Measurements from ENCODE around the gene ZNF35. TPM values are rescaled to one million over a fixed set of nuclear protein-coding genes. Genes with fewer than 3 reads are reported as not detected.

The ZNF35 gene
- 8.0 TPM for polyA plus RNA-seq (2013, experiment 1 of 2)
- 8.8 TPM for polyA plus RNA-seq (2013, experiment 2 of 2)

DNA sequence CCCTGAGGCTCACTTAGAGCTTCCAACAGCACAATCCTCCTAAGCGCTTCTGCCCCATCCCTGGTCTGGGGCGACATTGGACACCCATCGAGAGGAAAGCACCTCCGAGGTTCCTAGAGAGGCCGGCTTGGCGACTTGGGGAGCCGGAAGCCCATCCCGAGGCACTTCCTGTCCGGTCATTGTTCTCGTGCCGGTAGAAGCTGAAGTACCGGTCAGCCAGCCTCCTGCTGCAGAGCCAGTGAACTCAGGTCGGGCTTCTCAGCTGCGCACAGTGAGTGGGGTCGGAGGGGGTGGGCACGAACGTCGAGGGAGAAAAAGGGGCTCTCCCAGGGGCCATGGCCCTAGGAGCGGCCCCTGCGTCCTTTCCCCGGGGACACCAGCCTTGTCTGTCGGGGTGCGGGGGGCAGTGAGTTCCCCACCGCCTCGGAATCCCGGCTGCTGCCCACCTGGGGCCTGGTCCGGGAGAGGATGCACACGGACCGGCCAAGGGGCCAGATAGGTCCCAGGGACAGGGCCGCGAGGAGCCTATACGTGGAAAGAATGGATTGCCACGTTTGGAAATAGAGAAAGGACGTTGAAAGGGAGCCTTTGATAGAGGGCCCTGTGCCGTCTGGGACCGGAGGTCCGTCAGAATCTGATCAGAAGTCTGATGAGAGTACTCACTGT, at the start of gene ZNF35:
Gene ZNF35, plus strand, starts transcription at position 169 of the 666 bp plus-strand sequence. CDS start 2,336 bp downstream, outside the sequence.
- H2AK5ac ChIP-seq (ENCODE audit: low read depth, low read length), result no peak within 1 kb of the TSS
- no peaks in the 10 kb centered on the region for H3K79me1 ChIP-seq (ENCODE audit: low read depth, low read length)
- peaks cover 0 to 2% of the 10 kb centered on the region in 2 donors for H3K4me1 ChIP-seq (ENCODE audit: control insufficient read depth in 2 of 2, insufficient read depth in 1 of 2, low read depth in 1 of 2, low read length in 2 of 2)
- H3K9me3 ChIP-seq (replicated peaks in 1 of 2; ENCODE audit: control insufficient read depth in 2 of 2, insufficient read depth in 1 of 2, low read depth in 1 of 2, low read length in 2 of 2), result peaks cover 2 to 14% of the 10 kb centered on the region in 2 donors
- peak; percentile 85 for DNase-seq (ENCODE audit: low spot score)
- H4K91ac ChIP-seq (ENCODE audit: low read depth, low read length, poor library complexity), result no peak within 1 kb of the TSS
- no peak within 1 kb of the TSS for H2BK5ac ChIP-seq (ENCODE audit: low read length)
- peak within 1 kb of the TSS; percentile 14 for H3K14ac ChIP-seq (ENCODE audit: low read length)
- peak within 1 kb of the TSS; percentile 65 to 97 for H3K4me3 ChIP-seq (ENCODE audit: low read length in 2 of 2)
- WGBS, 2 donors (ENCODE audit: extremely low coverage in 2 of 2, insufficient read length in 2 of 2, insufficient replicate concordance in 1 of 2), result no CpG with 5 or more reads among the region's 37 CpGs
- H3K4ac ChIP-seq (ENCODE audit: low read length), result no peak within 1 kb of the TSS
- H2AFZ ChIP-seq (ENCODE audit: low read length), result peak within 1 kb of the TSS; percentile 81
- peak within 1 kb of the TSS; percentile 58 for H3K4me2 ChIP-seq (ENCODE audit: insufficient read depth, low read length, poor library complexity, severe bottlenecking)
- peaks cover 25 to 76% of the 10 kb centered on the region in 2 donors for H3K36me3 ChIP-seq (replicated peaks in 1 of 2; ENCODE audit: control insufficient read depth in 2 of 2, insufficient read depth in 2 of 2, low read length in 2 of 2)
- H3K9ac ChIP-seq (ENCODE audit: low read depth, low read length, poor library complexity), result peak within 1 kb of the TSS; percentile 56
- no peak within 1 kb of the TSS for H2BK12ac ChIP-seq (ENCODE audit: low read length)
- H3K27me3 ChIP-seq (ENCODE audit: control insufficient read depth in 3 of 3, insufficient read depth in 3 of 3, low read depth in 1 of 3, low read length in 3 of 3), result no peaks in the 10 kb centered on the region
- peak within 1 kb of the TSS; percentile 1 for H3K23ac ChIP-seq (ENCODE audit: low read depth, low read length, poor library complexity)
- no peak within 1 kb of the TSS for H2BK15ac ChIP-seq (ENCODE audit: low read length)
- H3K18ac ChIP-seq (ENCODE audit: low read length), result peak within 1 kb of the TSS; percentile 59
- H3K27ac ChIP-seq (replicated peaks; ENCODE audit: low read length), result no peak within 1 kb of the TSS
- no peak within 1 kb of the TSS for H2BK120ac ChIP-seq (ENCODE audit: low read depth, low read length)
- H4K8ac ChIP-seq (ENCODE audit: low read depth, low read length), result no peak within 1 kb of the TSS

- H3K14ac ChIP-seq (ENCODE audit: low read length), result no peak overlapping the region
- H3K4me3 ChIP-seq (ENCODE audit: low read length in 2 of 2), result peak overlapping the region in 1 of 2 donors; percentile 2
- H3K4me2 ChIP-seq (ENCODE audit: insufficient read depth, low read length, poor library complexity, severe bottlenecking), result no peak overlapping the region
- no peak overlapping the region for H3K4ac ChIP-seq (ENCODE audit: low read length)
- H3K9ac ChIP-seq (ENCODE audit: low read depth, low read length, poor library complexity), result no peak overlapping the region
- H2BK5ac ChIP-seq (ENCODE audit: low read length), result no peak overlapping the region
- H2BK15ac ChIP-seq (ENCODE audit: low read length), result no peak overlapping the region
- H4K8ac ChIP-seq (ENCODE audit: low read depth, low read length), result no peak overlapping the region
- H4K91ac ChIP-seq (ENCODE audit: low read depth, low read length, poor library complexity), result no peak overlapping the region
- H3K4me1 ChIP-seq (ENCODE audit: control insufficient read depth in 2 of 2, insufficient read depth in 1 of 2, low read depth in 1 of 2, low read length in 2 of 2), result no peaks in the 10 kb centered on the region
- no peak overlapping the region for H3K27ac ChIP-seq (replicated peaks; ENCODE audit: low read length)
- H2AK5ac ChIP-seq (ENCODE audit: low read depth, low read length), result no peak overlapping the region
- no peak for DNase-seq (ENCODE audit: low spot score)
- H3K23ac ChIP-seq (ENCODE audit: low read depth, low read length, poor library complexity), result no peak overlapping the region
- no peak overlapping the region for H2AFZ ChIP-seq (ENCODE audit: low read length)
- H2BK12ac ChIP-seq (ENCODE audit: low read length), result no peak overlapping the region
- no peak overlapping the region for H3K18ac ChIP-seq (ENCODE audit: low read length)
- H3K36me3 ChIP-seq (replicated peaks in 1 of 2; ENCODE audit: control insufficient read depth in 2 of 2, insufficient read depth in 2 of 2, low read length in 2 of 2), result peaks cover 17 to 73% of the 10 kb centered on the region in 2 donors
- H3K9me3 ChIP-seq (replicated peaks in 1 of 2; ENCODE audit: control insufficient read depth in 2 of 2, insufficient read depth in 1 of 2, low read depth in 1 of 2, low read length in 2 of 2), result peaks cover 30 to 72% of the 10 kb centered on the region in 2 donors
- no CpG with 5 or more reads among the region's 2 CpGs for WGBS, 2 donors (ENCODE audit: extremely low coverage in 2 of 2, insufficient read length in 2 of 2, insufficient replicate concordance in 1 of 2)
- no peaks in the 10 kb centered on the region for H3K27me3 ChIP-seq (ENCODE audit: control insufficient read depth in 3 of 3, insufficient read depth in 3 of 3, low read depth in 1 of 3, low read length in 3 of 3)
- no peak overlapping the region for H2BK120ac ChIP-seq (ENCODE audit: low read depth, low read length)
- H3K79me1 ChIP-seq (ENCODE audit: low read depth, low read length), result no peaks in the 10 kb centered on the region
These were observed 46.8 kb upstream of the ZNF35 start for GRCh38 chr3:44601749-44602148.

- no peaks in the 10 kb centered on the region for H3K4me1 ChIP-seq (ENCODE audit: control insufficient read depth in 2 of 2, insufficient read depth in 1 of 2, low read depth in 1 of 2, low read length in 2 of 2)
- H2BK5ac ChIP-seq (ENCODE audit: low read length), result no peak overlapping the region
- H2AK5ac ChIP-seq (ENCODE audit: low read depth, low read length), result no peak overlapping the region
- peaks cover 3 to 33% of the 10 kb centered on the region in 2 donors for H3K9me3 ChIP-seq (replicated peaks in 1 of 2; ENCODE audit: control insufficient read depth in 2 of 2, insufficient read depth in 1 of 2, low read depth in 1 of 2, low read length in 2 of 2)
- H3K4me2 ChIP-seq (ENCODE audit: insufficient read depth, low read length, poor library complexity, severe bottlenecking), result no peak overlapping the region
- no peak overlapping the region for H2BK120ac ChIP-seq (ENCODE audit: low read depth, low read length)
- H2BK15ac ChIP-seq (ENCODE audit: low read length), result no peak overlapping the region
- H2BK12ac ChIP-seq (ENCODE audit: low read length), result no peak overlapping the region
- no peak overlapping the region for H3K9ac ChIP-seq (ENCODE audit: low read depth, low read length, poor library complexity)
- peaks cover 0 to 13% of the 10 kb centered on the region in 2 donors for H3K36me3 ChIP-seq (replicated peaks in 1 of 2; ENCODE audit: control insufficient read depth in 2 of 2, insufficient read depth in 2 of 2, low read length in 2 of 2)
- H3K79me1 ChIP-seq (ENCODE audit: low read depth, low read length), result no peaks in the 10 kb centered on the region
- no peak overlapping the region for H3K27ac ChIP-seq (replicated peaks; ENCODE audit: low read length)
- no peak overlapping the region for H3K23ac ChIP-seq (ENCODE audit: low read depth, low read length, poor library complexity)
- H2AFZ ChIP-seq (ENCODE audit: low read length), result no peak overlapping the region
- H3K27me3 ChIP-seq (ENCODE audit: control insufficient read depth in 3 of 3, insufficient read depth in 3 of 3, low read depth in 1 of 3, low read length in 3 of 3), result no peaks in the 10 kb centered on the region
- no peak overlapping the region for H3K4ac ChIP-seq (ENCODE audit: low read length)
- no peak overlapping the region for H3K18ac ChIP-seq (ENCODE audit: low read length)
- no peak for DNase-seq (ENCODE audit: low spot score)
- H4K8ac ChIP-seq (ENCODE audit: low read depth, low read length), result no peak overlapping the region
- no peak overlapping the region for H4K91ac ChIP-seq (ENCODE audit: low read depth, low read length, poor library complexity)
- no peak overlapping the region for H3K14ac ChIP-seq (ENCODE audit: low read length)
- H3K4me3 ChIP-seq (ENCODE audit: low read length in 2 of 2), result no peak overlapping the region
These were observed 35.9 kb upstream of the ZNF35 start for GRCh38 chr3:44612678-44613077.

GRCh38 chr3:44624749-44625480, 23.6 kb upstream of the ZNF35 start, which contains the start of gene ZNF197:
Gene ZNF197 (plus strand): TSS chr3:44625036. CDS start chr3:44629155, 4,119 bp downstream.
- no peak within 1 kb of the TSS for H2BK5ac ChIP-seq (ENCODE audit: low read length)
- no peaks in the 10 kb centered on the region for H3K9me3 ChIP-seq (replicated peaks in 1 of 2; ENCODE audit: control insufficient read depth in 2 of 2, insufficient read depth in 1 of 2, low read depth in 1 of 2, low read length in 2 of 2)
- peak within 1 kb of the TSS; percentile 62 for H3K23ac ChIP-seq (ENCODE audit: low read depth, low read length, poor library complexity)
- no peak within 1 kb of the TSS for H4K91ac ChIP-seq (ENCODE audit: low read depth, low read length, poor library complexity)
- peak within 1 kb of the TSS; percentile 80 for H2AFZ ChIP-seq (ENCODE audit: low read length)
- peaks cover 5 to 39% of the 10 kb centered on the region in 2 donors for H3K36me3 ChIP-seq (replicated peaks in 1 of 2; ENCODE audit: control insufficient read depth in 2 of 2, insufficient read depth in 2 of 2, low read length in 2 of 2)
- H3K14ac ChIP-seq (ENCODE audit: low read length), result no peak within 1 kb of the TSS
- H4K8ac ChIP-seq (ENCODE audit: low read depth, low read length), result no peak within 1 kb of the TSS
- peaks cover 0 to 3% of the 10 kb centered on the region in 2 donors for H3K4me1 ChIP-seq (ENCODE audit: control insufficient read depth in 2 of 2, insufficient read depth in 1 of 2, low read depth in 1 of 2, low read length in 2 of 2)
- H3K4ac ChIP-seq (ENCODE audit: low read length), result no peak within 1 kb of the TSS
- DNase-seq (ENCODE audit: low spot score), result peak; percentile 86
- H3K4me3 ChIP-seq (ENCODE audit: low read length in 2 of 2), result peak within 1 kb of the TSS; percentile 82 to 88
- H3K4me2 ChIP-seq (ENCODE audit: insufficient read depth, low read length, poor library complexity, severe bottlenecking), result peak within 1 kb of the TSS; percentile 68
- H2AK5ac ChIP-seq (ENCODE audit: low read depth, low read length), result peak within 1 kb of the TSS; percentile 61
- H3K18ac ChIP-seq (ENCODE audit: low read length), result peak within 1 kb of the TSS; percentile 49
- H3K27ac ChIP-seq (replicated peaks; ENCODE audit: low read length), result peak within 1 kb of the TSS; percentile 82
- H2BK15ac ChIP-seq (ENCODE audit: low read length), result no peak within 1 kb of the TSS
- H2BK120ac ChIP-seq (ENCODE audit: low read depth, low read length), result no peak within 1 kb of the TSS
- H2BK12ac ChIP-seq (ENCODE audit: low read length), result no peak within 1 kb of the TSS
- no peaks in the 10 kb centered on the region for H3K79me1 ChIP-seq (ENCODE audit: low read depth, low read length)
- WGBS, 2 donors (ENCODE audit: extremely low coverage in 2 of 2, insufficient read length in 2 of 2, insufficient replicate concordance in 1 of 2), result no CpG with 5 or more reads among the region's 47 CpGs
- peak within 1 kb of the TSS; percentile 89 for H3K9ac ChIP-seq (ENCODE audit: low read depth, low read length, poor library complexity)
- H3K27me3 ChIP-seq (ENCODE audit: control insufficient read depth in 3 of 3, insufficient read depth in 3 of 3, low read depth in 1 of 3, low read length in 3 of 3), result no peaks in the 10 kb centered on the region

All from neuronal stem cell (in vitro differentiated cells).